B cell (primary cell): ENCODE measurements around the gene CHKB.
"Not testable (repeated sequence)": the region's sequence is repeated elsewhere in the genome, so short reads cannot be mapped to it uniquely, and the experiment has no call there.

Experiments used
- EZH2 ChIP-seq: IDR thresholded peaks from 2 replicates; pipeline ENCODE4 v1.6.1; 2012; ENCODE audit warnings: borderline replicate concordance, low read depth, mild to moderate bottlenecking, moderate library complexity, low read length; ENCODE audit not compliant: insufficient read depth, poor library complexity, severe bottlenecking
- TF ChIP-seq, protein P1 (sequence below): fragments of 200-600 bp; IDR thresholded peaks from one replicate; pipeline ENCODE4 v1.8.0; 2022; ENCODE audit warnings: antibody characterized with exemption, mild to moderate bottlenecking

DNA sequence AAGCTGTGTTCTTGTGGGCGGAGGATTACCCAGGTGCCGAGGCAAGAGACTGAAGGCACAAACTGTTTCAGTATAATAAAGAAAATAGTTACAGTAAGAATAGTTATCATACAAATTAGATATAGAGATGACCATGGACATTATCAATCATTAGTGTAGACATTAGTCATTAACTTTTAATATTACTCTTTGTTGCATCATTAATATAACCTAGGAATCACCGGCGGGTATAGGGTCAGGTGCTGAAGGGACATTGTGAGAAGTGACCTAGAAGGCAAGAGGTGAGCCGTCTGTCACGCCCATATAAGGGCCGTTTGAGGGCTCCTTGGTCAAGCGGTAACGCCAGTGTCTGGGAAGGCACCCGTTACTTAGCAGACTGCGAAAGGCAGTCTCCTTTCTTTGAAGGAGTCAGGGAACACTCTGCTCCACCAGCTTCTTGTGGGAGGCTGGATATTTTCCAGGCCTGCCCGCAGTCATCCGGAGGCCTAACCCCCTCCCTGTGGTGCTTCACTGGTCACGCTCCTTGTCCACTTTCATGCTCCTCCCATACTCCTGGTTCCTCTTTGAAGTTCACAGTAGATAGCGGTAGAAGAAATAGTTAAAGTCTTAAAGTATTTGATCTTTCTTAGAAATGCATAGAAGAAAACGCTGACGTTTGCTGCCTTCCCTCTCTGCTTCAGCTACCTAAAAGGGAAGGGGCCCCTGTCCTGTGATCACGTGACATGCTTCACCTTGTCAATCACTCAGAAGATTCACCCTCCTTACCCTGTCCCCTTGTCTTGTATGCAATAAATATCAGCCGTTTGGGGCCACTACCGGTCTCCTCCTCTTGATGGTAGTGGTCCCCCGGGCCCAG, 48.6 kb downstream of the CHKB start:
- TF ChIP-seq, protein P1, sequence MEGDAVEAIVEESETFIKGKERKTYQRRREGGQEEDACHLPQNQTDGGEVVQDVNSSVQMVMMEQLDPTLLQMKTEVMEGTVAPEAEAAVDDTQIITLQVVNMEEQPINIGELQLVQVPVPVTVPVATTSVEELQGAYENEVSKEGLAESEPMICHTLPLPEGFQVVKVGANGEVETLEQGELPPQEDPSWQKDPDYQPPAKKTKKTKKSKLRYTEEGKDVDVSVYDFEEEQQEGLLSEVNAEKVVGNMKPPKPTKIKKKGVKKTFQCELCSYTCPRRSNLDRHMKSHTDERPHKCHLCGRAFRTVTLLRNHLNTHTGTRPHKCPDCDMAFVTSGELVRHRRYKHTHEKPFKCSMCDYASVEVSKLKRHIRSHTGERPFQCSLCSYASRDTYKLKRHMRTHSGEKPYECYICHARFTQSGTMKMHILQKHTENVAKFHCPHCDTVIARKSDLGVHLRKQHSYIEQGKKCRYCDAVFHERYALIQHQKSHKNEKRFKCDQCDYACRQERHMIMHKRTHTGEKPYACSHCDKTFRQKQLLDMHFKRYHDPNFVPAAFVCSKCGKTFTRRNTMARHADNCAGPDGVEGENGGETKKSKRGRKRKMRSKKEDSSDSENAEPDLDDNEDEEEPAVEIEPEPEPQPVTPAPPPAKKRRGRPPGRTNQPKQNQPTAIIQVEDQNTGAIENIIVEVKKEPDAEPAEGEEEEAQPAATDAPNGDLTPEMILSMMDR = not testable (repeated sequence)
- not testable (repeated sequence) for TF ChIP-seq EZH2
